Anterior cingulate cortex (tissue), 58 donors: ENCODE results near the gene TIMM23B.
"Not testable (repeated sequence)": the region's sequence is repeated elsewhere in the genome, so short reads cannot be mapped to it uniquely, and the experiment has no call there.

ENCODE experiments used
- DNase-seq, 58 donors: peaks; one replicate each; lab custom pipeline; 2025; lab: John Stamatoyannopoulos, UW

The TIMM23B gene

DNA sequence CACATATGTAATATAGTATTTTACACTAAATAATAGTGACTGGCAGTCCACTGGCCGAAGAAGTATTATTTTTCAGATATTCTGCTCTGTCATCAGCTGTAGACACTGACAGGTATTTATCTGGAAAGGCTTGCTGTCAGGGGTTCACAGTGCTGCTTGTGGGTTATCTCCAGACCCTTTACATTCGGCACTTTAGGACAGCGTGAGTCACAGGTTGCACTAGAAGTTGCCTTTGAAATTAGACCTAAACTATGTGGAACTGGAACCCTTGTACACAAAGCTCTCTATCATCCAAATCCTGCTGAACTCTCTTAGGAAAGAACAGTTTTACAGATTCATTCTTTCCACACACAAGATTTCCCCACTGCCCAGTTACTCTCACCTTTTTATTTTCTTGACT lies 30.2 kb downstream of the TIMM23B start:
- DNase-seq: not testable (repeated sequence)

- not testable (repeated sequence) for DNase-seq
These were observed 35.9 kb downstream of the TIMM23B start for GRCh38 chr10:49977756-49978155.

GRCh38 chr10:49987207-49987606 lies 45.4 kb downstream of the TIMM23B start:
- not testable (repeated sequence) for DNase-seq

DNA sequence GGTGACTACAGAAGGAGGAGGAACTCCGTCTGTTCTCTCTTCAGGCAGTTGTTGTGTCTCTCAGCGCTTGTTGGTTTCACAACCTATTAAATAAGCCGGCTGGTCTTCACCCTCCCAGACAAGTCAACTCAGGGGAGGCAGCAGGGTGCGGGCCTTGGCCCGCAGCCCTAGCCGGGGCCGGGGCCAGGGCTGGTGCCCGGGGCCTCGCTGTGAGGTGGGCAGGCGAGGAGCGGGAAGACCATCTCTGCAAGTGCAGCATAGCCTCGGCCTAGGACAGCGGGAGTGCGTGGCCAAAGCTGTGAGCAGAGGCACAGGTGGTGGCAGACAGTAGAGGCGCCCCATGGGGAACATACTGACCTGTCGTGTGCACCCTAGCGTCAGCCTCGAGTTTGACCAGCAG lies 46.5 kb downstream of the TIMM23B start, which contains the start of gene AGAP6:
Gene AGAP6, plus strand, starts transcription at position 31 of the 400 bp plus-strand sequence. Its CDS starts 310 bp downstream, at position 341.
- not testable (repeated sequence) for DNase-seq

DNA sequence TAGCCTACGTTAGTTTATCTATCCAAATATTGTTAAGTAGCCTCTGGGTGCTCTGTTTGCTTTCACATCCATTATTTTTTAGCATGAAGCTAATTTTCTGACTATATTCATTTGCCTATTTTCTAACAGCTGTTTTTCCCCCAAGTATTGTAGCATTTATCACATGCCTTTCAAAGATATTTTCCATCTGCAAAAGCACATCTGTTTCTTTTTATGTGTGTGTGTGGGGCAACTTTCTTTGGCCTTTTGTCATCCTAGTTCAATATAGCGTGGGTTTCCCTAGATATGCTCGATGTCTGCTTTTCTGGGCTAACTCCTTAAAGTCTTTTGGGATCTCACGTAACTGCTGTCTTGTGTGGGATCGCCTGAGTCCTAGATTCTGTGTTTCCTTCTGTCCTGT lies 53.5 kb downstream of the TIMM23B start:
- DNase-seq: not testable (repeated sequence)

DNA sequence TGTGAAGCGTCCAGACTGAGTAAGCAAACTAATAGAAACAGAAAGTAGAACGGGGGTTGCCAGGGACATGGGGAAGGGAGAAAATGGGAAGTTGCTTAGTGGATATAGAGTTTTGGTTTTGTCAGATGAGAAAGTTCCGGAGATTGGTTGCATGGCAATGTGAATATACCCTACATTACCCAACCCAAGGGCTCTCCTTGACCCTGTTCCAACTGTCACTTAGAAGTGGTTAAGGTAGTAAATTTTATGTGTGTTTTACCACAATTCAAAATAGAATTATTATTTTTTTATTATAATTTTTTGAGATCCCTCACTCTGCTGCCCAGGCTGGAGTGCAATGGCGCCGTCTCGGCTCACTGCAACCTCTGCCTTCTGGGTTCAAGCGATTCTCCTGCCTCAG lies 72.2 kb downstream of the TIMM23B start:
- not testable (repeated sequence) for DNase-seq

DNA sequence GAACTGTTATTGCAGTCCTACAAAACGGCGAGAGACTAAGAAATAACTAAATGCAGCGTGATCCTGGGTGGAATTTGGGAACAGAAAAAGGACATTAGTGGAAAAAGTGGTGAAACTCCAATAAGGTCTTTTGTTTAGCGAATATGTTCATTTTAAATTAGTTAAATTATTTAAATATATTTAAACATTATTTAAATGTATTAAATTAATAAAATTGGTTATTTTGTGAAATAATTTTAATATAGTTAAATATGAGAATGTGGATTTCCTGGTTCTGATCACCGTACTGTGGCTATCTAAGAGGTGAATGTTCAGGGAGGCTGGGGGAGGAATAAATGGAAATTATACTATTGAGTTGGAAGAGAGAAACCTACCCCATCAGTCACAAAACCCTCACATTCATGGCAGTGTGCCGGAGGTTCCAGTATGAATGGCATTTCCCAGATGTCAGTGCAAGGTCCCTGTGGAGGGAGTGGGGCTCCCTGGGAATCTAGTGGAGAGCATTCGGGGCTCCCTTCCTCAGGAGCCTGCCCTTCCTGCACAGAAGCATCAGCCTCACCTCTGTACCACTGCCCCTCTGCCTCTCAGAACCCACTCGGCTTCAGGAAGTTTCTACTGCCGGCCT lies 73.9 kb downstream of the TIMM23B start:
- DNase-seq: not testable (repeated sequence)

DNA sequence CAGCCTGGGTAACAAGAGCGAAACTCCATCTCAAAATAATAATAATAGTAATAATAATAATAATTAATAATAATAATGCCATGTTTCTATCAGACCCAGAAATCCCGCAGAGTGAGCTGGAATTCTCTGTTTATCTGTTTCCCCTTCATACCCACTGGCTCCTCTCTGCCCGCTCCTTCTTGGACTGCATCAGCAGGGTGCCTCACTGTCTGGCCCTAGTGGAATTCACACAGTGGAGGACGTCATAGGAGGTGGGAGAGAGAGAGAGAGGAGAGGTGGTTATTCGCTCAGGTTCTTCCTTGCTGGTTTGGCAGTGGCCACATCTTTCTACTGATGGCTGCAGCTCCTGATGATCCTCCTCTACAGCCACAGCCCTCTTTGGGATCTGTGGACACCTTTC lies 75.1 kb downstream of the TIMM23B start:
- DNase-seq: not testable (repeated sequence)

DNA sequence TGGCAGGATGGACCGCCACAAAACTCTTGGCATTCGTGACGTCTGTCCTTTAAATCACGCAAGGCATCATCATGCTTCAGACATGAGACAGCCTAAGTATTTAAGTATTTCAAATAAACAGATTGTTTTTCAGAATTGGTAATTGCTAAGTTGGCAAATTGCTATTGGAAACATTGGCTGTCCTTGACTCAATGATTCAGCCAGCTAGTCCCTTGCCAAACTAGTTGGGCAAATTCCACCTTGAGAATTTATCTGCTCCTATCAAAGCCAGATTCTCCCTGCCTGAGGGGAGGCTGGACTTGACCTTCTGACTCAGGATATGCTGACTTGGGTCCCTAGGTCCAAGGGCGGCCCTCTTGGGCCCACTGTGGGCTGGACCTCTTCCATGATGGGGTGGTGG lies 75.8 kb downstream of the TIMM23B start:
- DNase-seq: not testable (repeated sequence)

- peak in 1 of 58 donors; percentile 29 for DNase-seq
These were observed 77.4 kb downstream of the TIMM23B start for GRCh38 chr10:50019279-50019678.

- DNase-seq: not testable (repeated sequence)
These were observed 78.7 kb downstream of the TIMM23B start for GRCh38 chr10:50020451-50021024.

DNA sequence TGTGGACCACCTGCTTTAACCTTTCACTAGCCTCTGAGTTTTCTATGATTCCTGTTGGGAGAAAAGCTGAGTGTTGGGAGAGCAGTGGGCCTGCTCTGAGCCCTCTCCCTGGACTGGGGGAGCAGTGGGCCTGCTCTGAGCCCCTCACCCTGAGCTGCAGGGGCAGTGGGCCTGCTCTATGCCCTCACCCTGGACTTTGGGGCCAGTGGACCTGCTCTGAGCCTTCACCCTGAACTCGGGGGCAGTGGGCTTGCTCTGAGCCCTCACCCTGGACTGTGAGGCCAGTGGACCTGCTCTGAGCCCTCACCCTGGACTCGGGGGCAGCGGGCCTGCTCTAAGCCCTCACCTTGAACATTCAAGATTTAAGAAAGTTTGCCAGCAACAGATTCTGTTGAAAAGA lies 79.8 kb downstream of the TIMM23B start:
- DNase-seq: no peak
